Fibroblast of lung (primary cell): ENCODE measurements around the gene ABCA13. TPM values are rescaled to one million over a fixed set of nuclear protein-coding genes. Genes with fewer than 3 reads are reported as not detected.

Experiments
- DNase-seq, 2 donors: peaks; one replicate each; pipeline versions ENCODE4 v3.0.0 to v3.0.0-alpha.2; 2010; ENCODE audit warnings: low read depth in 2 of 2
- H2AFZ ChIP-seq: 2 replicates; pipeline ENCODE4 v1.5.1; 2012; ENCODE audit warnings: low read length, control low read depth, inconsistent platforms
- H3K27ac ChIP-seq: 2 replicates; pipeline ENCODE4 v1.5.1; 2011; ENCODE audit warnings: low read length, control low read depth; ENCODE audit not compliant: insufficient read depth
- H3K27me3 ChIP-seq: 2 replicates; pipeline ENCODE4 v1.5.1; 2011; ENCODE audit warnings: mild to moderate bottlenecking, low read length; ENCODE audit not compliant: control insufficient read depth, insufficient read depth
- H3K36me3 ChIP-seq: 2 replicates; pipeline ENCODE4 v1.5.1; 2011; ENCODE audit warnings: low read length; ENCODE audit not compliant: control insufficient read depth, insufficient read depth
- H3K4me1 ChIP-seq: 2 replicates; pipeline ENCODE4 v1.5.1; 2011; ENCODE audit warnings: low read length; ENCODE audit not compliant: control insufficient read depth, insufficient read depth; ENCODE audit errors: extremely low read depth
- H3K4me2 ChIP-seq: 2 replicates; pipeline ENCODE4 v1.5.1; 2011; ENCODE audit warnings: low read length, control low read depth; ENCODE audit not compliant: insufficient read depth; ENCODE audit errors: extremely low read depth
- H3K4me3 ChIP-seq, 4 experiments: fragments of 200-600 bp in 1 of 4; sonication (generic) in 1 of 4; replicated peaks in 1 of 4; 2 replicates each; pipeline ENCODE4 v1.5.1; 2011 to 2016; ENCODE audit warnings: low read length in 4 of 4, low read depth in 3 of 4, mild to moderate bottlenecking in 3 of 4, control low read depth in 2 of 4, inconsistent platforms in 1 of 4, mixed read lengths in 1 of 4; ENCODE audit not compliant: insufficient read depth in 1 of 4; ENCODE audit errors: control extremely low read depth in 1 of 4
- H3K79me2 ChIP-seq: 2 replicates; pipeline ENCODE4 v1.5.1; 2012; ENCODE audit warnings: mild to moderate bottlenecking, low read length, inconsistent platforms; ENCODE audit not compliant: control insufficient read depth, insufficient read depth
- H3K9ac ChIP-seq: 2 replicates; pipeline ENCODE4 v1.5.1; 2011; ENCODE audit warnings: mild to moderate bottlenecking, low read length, control low read depth; ENCODE audit not compliant: insufficient read depth
- H3K9me3 ChIP-seq: 2 replicates; pipeline ENCODE4 v1.5.1; 2012; ENCODE audit warnings: low read depth, low read length; ENCODE audit not compliant: control insufficient read depth, insufficient read depth
- H4K20me1 ChIP-seq: 2 replicates; pipeline ENCODE4 v1.5.1; 2011; ENCODE audit warnings: low read length; ENCODE audit not compliant: control insufficient read depth, insufficient read depth; ENCODE audit errors: extremely low read depth
- CTCF ChIP-seq, 2 donors: IDR thresholded peaks in 1 of 2; conservative IDR thresholded peaks in 1 of 2; 1 replicate in 1 of 2; 2 replicates in 1 of 2; pipeline ENCODE4 v1.5.1; 2011 to 2012; ENCODE audit warnings: low read length in 2 of 2, control low read depth in 1 of 2, inconsistent platforms in 1 of 2, low read depth in 1 of 2, mild to moderate bottlenecking in 1 of 2
- EZH2 ChIP-seq: IDR thresholded peaks from 2 replicates; pipeline ENCODE4 v1.5.1; 2012; ENCODE audit warnings: low read length, control low read depth, mild to moderate bottlenecking; ENCODE audit errors: missing control alignments
- polyA plus RNA-seq, 2 donors: library from polyadenylated mRNA; depleted of rRNA in 1 of 2; stranded (reverse) in 1 of 2; unstranded in 1 of 2; fragments of >200 nt; gene quantifications; 2 replicates each; pipeline ENCODE4 v1.2.1, GENCODE V29; 2011 to 2012; ENCODE audit warnings: missing spikeins in 1 of 2
- total RNA-seq: library from RNA; depleted of rRNA; stranded (reverse); fragments of >200 nt; gene quantifications from 2 replicates; pipeline ENCODE4 v1.2.1, GENCODE V29; 2014

Gene ABCA13
- total and polyA plus RNA-seq, 2 donors (not counting 1 experiment from before 2014, with no cell fraction given): 0.08 to 10.9 TPM

GRCh38 chr7:48638041-48638440 is 466.8 kb downstream of the ABCA13 start:
- Histone ChIP-seq H3K4me3 (no peak overlapping the region), H3K36me3 (no peaks in the 10 kb centered on the region), H4K20me1 (no peaks in the 10 kb centered on the region), H3K27ac (no peak overlapping the region), H3K9ac (no peak overlapping the region), H3K9me3 (no peaks in the 10 kb centered on the region), H3K4me1 (no peaks in the 10 kb centered on the region), H3K27me3 (no peaks in the 10 kb centered on the region), H3K79me2 (no peaks in the 10 kb centered on the region), H3K4me2 (no peak overlapping the region), H2AFZ (no peak overlapping the region)
- no peak for TF ChIP-seq CTCF (conservative IDR thresholded peaks at IDR 0.05 in 1 of 2, IDR thresholded peaks at IDR 0.05 in 1 of 2; ENCODE audit: low read depth in 1 of 2, low read length in 2 of 2)
- no peak for TF ChIP-seq EZH2
- no peak for DNase-seq

GRCh38 chr7:48643431-48644013 is 472.3 kb downstream of the ABCA13 start:
- Histone ChIP-seq H3K36me3 (no peaks in the 10 kb centered on the region), H2AFZ (no peak overlapping the region), H3K27ac (no peak overlapping the region), H3K4me1 (no peaks in the 10 kb centered on the region), H3K27me3 (no peaks in the 10 kb centered on the region), H3K79me2 (no peaks in the 10 kb centered on the region), H3K4me2 (no peak overlapping the region), H3K9me3 (no peaks in the 10 kb centered on the region), H4K20me1 (no peaks in the 10 kb centered on the region), H3K9ac (no peak overlapping the region), H3K4me3 (no peak overlapping the region)
- peak in 1 of 2 donors; percentile 15 for DNase-seq
- no peak for TF ChIP-seq CTCF (conservative IDR thresholded peaks at IDR 0.05 in 1 of 2, IDR thresholded peaks at IDR 0.05 in 1 of 2; ENCODE audit: low read depth in 1 of 2, low read length in 2 of 2)
- TF ChIP-seq EZH2: no peak

DNA sequence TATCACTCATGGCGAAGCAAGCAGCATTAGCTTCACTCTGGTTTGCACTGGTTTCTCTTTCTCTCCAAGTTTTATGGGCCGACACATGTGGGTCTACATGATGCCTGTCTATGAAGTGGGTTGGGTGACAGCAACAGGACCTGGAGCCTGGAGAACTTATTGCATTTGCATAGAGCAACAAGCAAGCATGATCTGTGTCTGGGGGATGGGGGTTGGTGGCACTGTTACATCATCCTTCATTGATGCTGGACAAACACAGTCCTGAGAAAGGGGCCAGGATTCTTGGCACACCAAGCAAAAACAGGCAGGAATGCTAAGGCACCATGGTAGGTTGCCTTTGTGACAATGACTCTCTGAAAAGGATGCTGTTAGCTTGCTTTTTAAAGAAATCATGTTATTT is 486.9 kb downstream of the ABCA13 start:
- H3K9me3 ChIP-seq: no peaks in the 10 kb centered on the region
- no peaks in the 10 kb centered on the region for H3K79me2 ChIP-seq
- no peak overlapping the region for H3K4me3 ChIP-seq
- no peaks in the 10 kb centered on the region for H4K20me1 ChIP-seq
- no peaks in the 10 kb centered on the region for H3K36me3 ChIP-seq
- H3K27me3 ChIP-seq: no peaks in the 10 kb centered on the region
- H3K27ac ChIP-seq: no peak overlapping the region
- TF ChIP-seq CTCF (conservative IDR thresholded peaks at IDR 0.05 in 1 of 2, IDR thresholded peaks at IDR 0.05 in 1 of 2; ENCODE audit: low read depth in 1 of 2, low read length in 2 of 2) (no peak), EZH2 (no peak)
- H3K9ac ChIP-seq: no peak overlapping the region
- H2AFZ ChIP-seq: no peak overlapping the region
- no peak for DNase-seq
- no peak overlapping the region for H3K4me2 ChIP-seq
- no peaks in the 10 kb centered on the region for H3K4me1 ChIP-seq
